PC-3 (cell line): ENCODE results near the gene ATF6B.
A peak's percentile ranks its signal among the peaks of the same experiment; 100 is the strongest.

Source experiments
- EZH2 ChIP-seq: fragments of 300-600 bp; sonication (generic); IDR thresholded peaks from one replicate; pipeline ENCODE4 v1.6.1; 2017; ENCODE audit warnings: antibody characterized with exemption, mild to moderate bottlenecking, low read length; ENCODE audit not compliant: unreplicated experiment
- EZH2phosphoT487 ChIP-seq: fragments of 300-600 bp; sonication (generic); IDR thresholded peaks from 2 replicates; pipeline ENCODE4 v1.6.1; 2018; ENCODE audit warnings: mild to moderate bottlenecking, antibody characterized with exemption, low read length, borderline replicate concordance
- TF ChIP-seq, protein P1 (sequence below): fragments of 300-600 bp; sonication (generic); conservative IDR thresholded peaks from 2 replicates; pipeline ENCODE4 v1.5.1; 2017; ENCODE audit warnings: antibody characterized with exemption, low read depth, mild to moderate bottlenecking, low read length

DNA sequence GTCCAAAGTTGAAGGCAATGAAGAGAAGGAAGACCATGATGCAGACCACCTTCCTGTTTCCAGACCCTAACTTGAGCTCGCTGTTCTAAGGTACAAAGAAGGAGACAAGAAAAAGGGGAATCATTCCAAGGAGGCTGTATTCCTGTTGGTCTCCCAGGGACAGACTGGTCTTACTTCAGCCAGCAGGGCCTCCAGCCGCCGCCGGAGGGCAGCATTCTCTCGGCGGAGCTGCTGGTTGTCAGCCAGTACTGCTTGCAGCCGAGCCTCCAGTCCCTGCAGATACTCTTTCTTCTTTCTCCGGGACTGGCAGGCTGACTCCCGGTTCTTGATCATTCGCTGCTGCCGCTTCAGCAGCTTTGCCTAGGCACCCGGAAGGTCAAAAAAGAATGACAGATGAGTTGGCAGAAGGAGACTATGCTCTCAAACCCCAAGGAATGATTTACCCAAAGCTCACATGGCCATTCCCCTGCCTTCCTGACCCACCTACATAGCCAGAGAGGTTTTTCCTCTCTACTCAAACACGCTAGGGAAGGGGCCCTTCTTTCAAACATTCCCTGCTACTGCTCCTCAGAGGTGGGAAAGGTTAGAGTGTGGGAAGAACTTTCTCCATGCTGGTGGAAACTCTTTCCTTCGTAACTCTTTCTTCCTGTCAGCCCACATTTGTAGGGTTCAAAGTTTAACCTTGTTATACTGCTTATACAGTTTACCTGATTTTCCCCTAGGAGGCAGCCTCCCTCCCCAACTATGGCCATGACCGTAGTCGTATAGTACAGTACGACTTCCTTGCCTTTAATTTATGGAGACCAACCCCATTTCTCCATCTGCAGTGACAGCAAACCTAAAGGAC is 9.0 kb downstream of the ATF6B start:
- TF ChIP-seq, protein P1, sequence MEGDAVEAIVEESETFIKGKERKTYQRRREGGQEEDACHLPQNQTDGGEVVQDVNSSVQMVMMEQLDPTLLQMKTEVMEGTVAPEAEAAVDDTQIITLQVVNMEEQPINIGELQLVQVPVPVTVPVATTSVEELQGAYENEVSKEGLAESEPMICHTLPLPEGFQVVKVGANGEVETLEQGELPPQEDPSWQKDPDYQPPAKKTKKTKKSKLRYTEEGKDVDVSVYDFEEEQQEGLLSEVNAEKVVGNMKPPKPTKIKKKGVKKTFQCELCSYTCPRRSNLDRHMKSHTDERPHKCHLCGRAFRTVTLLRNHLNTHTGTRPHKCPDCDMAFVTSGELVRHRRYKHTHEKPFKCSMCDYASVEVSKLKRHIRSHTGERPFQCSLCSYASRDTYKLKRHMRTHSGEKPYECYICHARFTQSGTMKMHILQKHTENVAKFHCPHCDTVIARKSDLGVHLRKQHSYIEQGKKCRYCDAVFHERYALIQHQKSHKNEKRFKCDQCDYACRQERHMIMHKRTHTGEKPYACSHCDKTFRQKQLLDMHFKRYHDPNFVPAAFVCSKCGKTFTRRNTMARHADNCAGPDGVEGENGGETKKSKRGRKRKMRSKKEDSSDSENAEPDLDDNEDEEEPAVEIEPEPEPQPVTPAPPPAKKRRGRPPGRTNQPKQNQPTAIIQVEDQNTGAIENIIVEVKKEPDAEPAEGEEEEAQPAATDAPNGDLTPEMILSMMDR: peak; percentile 92
- TF ChIP-seq EZH2 (no peak), EZH2phosphoT487 (no peak)
